ENCODE measurements around the gene ZMYND8.

DNA sequence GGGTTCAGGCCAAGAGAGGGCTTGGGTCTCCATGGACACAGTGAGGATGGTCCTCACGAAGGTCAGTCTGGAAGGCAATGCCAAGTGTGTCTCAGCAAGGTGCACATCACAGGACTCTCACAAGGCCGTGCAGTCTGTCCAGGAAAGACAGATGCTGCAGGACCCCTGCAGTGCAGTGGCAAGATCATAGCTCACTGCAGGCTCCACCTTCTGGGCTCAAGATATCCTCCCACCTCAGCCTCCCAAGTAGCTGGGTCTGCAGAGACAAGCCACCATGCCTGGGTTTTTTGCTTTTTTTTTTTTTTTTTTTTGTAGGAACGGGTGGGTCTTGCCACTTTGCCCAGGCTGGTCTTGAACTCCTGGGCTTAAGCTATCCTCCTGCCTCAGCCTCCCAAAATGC, 26.4 kb downstream of the ZMYND8 start:
- TF ChIP-seq, protein P1, sequence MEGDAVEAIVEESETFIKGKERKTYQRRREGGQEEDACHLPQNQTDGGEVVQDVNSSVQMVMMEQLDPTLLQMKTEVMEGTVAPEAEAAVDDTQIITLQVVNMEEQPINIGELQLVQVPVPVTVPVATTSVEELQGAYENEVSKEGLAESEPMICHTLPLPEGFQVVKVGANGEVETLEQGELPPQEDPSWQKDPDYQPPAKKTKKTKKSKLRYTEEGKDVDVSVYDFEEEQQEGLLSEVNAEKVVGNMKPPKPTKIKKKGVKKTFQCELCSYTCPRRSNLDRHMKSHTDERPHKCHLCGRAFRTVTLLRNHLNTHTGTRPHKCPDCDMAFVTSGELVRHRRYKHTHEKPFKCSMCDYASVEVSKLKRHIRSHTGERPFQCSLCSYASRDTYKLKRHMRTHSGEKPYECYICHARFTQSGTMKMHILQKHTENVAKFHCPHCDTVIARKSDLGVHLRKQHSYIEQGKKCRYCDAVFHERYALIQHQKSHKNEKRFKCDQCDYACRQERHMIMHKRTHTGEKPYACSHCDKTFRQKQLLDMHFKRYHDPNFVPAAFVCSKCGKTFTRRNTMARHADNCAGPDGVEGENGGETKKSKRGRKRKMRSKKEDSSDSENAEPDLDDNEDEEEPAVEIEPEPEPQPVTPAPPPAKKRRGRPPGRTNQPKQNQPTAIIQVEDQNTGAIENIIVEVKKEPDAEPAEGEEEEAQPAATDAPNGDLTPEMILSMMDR (IDR thresholded peaks at IDR 0.05; ENCODE audit: low read length), result no peak
- no peak for TF ChIP-seq EZH2 (IDR thresholded peaks at IDR 0.05; ENCODE audit: borderline replicate concordance, low read length)

All from OCI-LY1 (cell line).